SIG-M5 (cell line): ENCODE data around the gene ESRP2.

Experiments
- DNase-seq: peaks from one replicate; lab custom pipeline; 2025; lab: John Stamatoyannopoulos, UW

The ESRP2 gene

GRCh38 chr16:68217506-68217905, 18.4 kb downstream of the ESRP2 start:
- no peak for DNase-seq

DNA sequence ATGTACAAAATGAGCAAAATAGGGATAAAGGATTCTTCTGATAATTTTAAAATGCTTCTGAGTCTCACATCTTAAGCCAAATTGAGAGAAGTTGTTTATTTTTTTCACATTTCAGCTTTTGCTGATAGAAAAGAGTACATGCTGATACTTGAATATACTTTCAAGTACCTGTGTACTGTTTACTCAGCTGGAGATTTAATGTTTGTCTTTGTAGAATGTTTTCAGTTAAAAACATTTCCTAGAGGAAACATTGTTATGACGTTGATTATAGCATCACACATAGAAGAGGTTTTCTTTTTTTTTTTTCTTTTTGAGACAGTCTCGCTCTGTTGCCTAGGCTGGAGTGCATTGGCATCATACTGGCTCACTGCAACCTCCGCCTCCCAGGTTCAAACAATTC, 19.7 kb downstream of the ESRP2 start:
- DNase-seq, result no peak

DNA sequence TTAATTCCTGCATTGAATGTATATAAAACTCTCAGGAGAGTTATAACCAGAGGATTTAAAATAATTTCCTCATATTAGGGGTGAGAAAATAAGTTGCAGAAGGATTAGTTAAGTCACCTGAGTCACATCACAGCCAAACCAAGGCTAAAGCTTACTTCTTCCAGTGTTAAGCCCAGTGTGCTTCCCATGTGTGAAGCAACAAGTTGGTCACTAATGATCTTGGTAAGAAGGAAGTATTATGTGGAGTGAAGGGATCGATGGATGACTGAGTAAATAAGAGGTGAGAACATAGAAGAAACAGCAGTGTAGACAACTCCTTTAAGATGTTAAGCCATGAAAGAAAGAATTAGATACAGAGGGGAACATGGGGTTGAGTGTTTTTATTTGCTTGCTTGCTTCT, 20.6 kb downstream of the ESRP2 start:
- DNase-seq, result no peak

- no peak for DNase-seq
Observed at GRCh38 chr16:68214726-68215125, 21.2 kb downstream of the ESRP2 start.

- no peak for DNase-seq
Observed at GRCh38 chr16:68206245-68206644, 29.7 kb downstream of the ESRP2 start.

GRCh38 chr16:68202091-68202519, 33.8 kb downstream of the ESRP2 start:
- no peak for DNase-seq

DNA sequence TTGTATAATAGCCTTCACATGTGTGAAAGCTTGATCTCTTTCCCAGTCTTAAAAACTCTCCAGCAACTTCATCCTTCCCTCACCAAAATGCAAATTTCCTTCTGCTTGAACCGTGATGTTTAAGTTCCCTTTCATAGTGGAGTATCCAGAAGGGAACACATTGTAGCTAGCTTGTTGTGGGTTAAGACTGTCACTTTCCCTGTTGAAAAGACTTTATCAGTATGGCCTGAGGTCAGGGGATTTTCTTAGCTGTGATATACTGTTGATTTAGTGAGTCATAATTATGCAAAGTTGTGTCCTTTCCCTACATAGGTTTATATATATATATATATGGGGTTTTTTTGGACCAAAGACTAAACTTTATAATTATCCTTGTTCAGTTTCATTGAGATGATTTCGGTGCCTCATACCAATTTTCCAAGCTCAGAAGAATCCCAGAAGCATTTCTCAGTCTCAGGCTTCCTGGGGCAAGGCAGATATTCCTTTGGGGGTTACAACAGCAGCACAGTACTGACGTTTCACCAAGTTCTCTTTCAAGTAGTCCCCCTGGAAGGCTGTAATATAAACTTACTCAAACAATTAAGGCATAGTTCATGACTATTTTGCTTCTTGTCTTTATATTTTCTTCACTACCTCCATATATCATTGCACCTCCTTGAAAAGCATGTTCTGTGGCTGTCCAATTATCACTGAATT, 35.7 kb downstream of the ESRP2 start:
- no peak for DNase-seq

- DNase-seq, result no peak
Observed at GRCh38 chr16:68197250-68197649, 38.7 kb downstream of the ESRP2 start.

DNA sequence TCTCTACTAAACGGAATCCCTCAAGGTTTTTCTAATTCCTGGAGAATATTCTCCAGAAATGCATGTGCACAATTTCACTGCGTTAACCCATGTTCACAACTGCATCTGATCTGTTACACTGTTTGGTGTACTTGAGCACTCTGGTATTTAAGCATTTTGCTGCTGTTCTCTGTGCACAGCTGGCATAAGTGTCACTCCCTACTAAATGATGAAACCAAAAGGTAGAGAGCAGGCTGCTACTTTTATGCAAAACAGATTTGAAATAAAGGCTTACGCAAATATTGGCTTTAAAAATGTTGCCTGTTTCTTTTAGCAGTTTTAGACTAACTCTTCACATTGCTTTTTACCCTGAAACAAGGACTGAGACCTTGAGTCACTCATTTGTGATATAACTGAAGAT, 41.7 kb downstream of the ESRP2 start:
- DNase-seq, result no peak

- no peak for DNase-seq
Observed at GRCh38 chr16:68190736-68191510, 45.0 kb downstream of the ESRP2 start.

DNA sequence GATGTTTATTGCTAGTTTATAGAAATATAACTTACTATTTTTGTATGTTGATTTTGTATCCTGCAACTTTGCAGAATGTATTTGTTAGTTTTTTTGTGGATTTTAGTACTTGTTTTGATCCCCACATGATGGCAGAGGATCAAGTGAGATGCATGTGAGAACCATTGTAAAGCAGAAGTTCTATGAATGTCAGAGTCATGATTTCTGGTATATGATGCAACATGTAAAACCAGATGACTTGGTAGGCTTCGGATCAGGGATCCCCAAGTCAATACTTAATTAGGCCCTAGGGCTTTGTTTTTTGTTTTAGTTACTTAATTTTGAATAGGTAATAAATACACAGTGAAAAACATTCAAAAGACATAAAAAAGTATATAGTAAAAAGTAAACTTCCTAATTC, 45.8 kb downstream of the ESRP2 start:
- DNase-seq, result no peak

- no peak for DNase-seq
Observed at GRCh38 chr16:68188170-68188569, 47.8 kb downstream of the ESRP2 start.

- DNase-seq, result no peak
Observed at GRCh38 chr16:68187505-68187904, 48.4 kb downstream of the ESRP2 start.

DNA sequence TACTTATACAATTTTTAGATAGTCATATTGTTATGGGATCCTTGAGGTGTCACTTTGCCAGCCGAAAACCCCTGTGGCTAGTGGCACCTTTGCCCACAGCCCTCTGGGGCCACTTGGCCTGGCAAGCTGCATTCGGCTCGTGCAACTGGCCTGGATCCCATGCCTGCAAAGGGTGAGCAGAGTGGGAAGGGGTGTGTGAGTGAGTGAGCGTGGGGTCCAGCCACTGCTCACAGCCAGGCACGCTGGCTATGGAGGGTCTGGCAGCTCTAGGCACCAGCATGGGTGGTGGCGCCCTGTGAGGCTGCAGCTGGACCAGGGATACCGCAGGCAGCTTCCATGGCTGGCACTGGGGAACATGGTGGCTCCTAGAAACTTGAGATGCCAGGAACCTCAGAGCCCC, 49.0 kb downstream of the ESRP2 start:
- DNase-seq, result no peak

GRCh38 chr16:68183046-68183445, 52.9 kb downstream of the ESRP2 start:
- no peak for DNase-seq

DNA sequence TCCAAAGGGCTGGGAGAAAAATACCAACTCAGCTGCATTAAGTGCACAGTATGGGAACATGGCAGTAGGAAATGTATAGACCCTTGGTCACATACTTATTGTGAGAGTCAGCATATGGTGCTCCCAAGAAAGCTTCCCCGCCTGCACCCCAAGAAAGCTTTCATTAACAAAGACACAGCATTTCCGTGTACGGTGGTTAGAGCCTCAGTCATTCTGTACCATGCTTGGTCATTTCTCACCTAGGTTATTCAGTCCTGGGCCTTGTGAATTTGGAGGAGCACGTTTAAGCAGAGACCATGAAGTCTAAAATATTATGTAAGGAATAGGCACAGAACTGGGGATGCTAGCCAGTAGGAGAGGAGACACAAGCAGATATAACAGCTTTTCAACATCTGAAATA, 56.1 kb downstream of the ESRP2 start:
- no peak for DNase-seq

GRCh38 chr16:68179196-68179795, 56.6 kb downstream of the ESRP2 start:
- DNase-seq, result no peak
